Measurements from ENCODE around the gene STPG2.

STPG2 gene

DNA sequence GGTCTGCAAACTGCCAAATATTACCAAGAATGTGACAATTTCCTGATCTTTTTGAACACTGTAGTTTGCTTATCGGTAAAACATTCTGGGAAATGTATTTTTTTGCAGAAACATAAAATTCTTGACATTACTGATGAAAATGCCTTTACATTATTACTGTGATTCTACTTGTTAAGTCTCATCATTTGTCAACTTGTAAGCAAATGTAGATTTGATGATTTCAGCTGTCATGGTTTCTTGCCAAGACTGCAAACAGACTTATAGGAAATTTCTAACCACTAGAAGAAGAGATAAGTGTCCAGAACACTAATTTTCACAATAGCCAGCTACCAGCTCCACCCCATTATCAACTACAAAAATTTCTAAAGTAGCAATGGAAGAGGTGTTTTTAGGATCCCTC is 560.4 kb downstream of the STPG2 start:
- Histone ChIP-seq H3K27ac (ENCODE audit: low read length, poor library complexity, severe bottlenecking) (no peak overlapping the region), H3K14ac (ENCODE audit: low read length in 2 of 2) (no peak overlapping the region), H3K9ac (ENCODE audit: low read length) (no peak overlapping the region), H2BK12ac (ENCODE audit: low read length in 2 of 2) (no peak overlapping the region), H2BK5ac (ENCODE audit: low read depth, low read length, poor library complexity, severe bottlenecking) (no peak overlapping the region), H3K9me3 (ENCODE audit: control insufficient read depth, low read length) (peaks cover 9% of the 10 kb centered on the region), H2AFZ (ENCODE audit: low read depth, low read length) (no peak overlapping the region), H3K79me1 (replicated peaks; ENCODE audit: low read length, poor library complexity, severe bottlenecking) (no peaks in the 10 kb centered on the region), H3K4me1 (ENCODE audit: control insufficient read depth, insufficient read depth, low read depth, low read length) (no peaks in the 10 kb centered on the region), H3K23ac (ENCODE audit: low read length in 2 of 2) (no peak overlapping the region), H3K4ac (ENCODE audit: low read depth in 1 of 2, low read length in 2 of 2) (no peak overlapping the region), H4K91ac (ENCODE audit: low read length) (no peak overlapping the region), H3K18ac (ENCODE audit: low read depth in 1 of 2, low read length in 2 of 2) (no peak overlapping the region), H2AK5ac (ENCODE audit: low read length, severe bottlenecking) (no peak overlapping the region), H2BK120ac (ENCODE audit: low read depth, low read length) (no peak overlapping the region), H2BK15ac (ENCODE audit: low read depth, poor library complexity, severe bottlenecking) (no peak overlapping the region), H3K4me2 (ENCODE audit: low read length, poor library complexity, severe bottlenecking) (no peak overlapping the region), H3K27me3 (ENCODE audit: control insufficient read depth in 1 of 2, insufficient read depth in 1 of 2, low read length in 2 of 2) (no peaks in the 10 kb centered on the region), H3K4me3 (ENCODE audit: insufficient read depth in 1 of 2, low read depth in 1 of 2, low read length in 2 of 2) (no peak overlapping the region), H4K8ac (ENCODE audit: low read length) (no peak overlapping the region), H3K36me3 (ENCODE audit: control insufficient read depth in 1 of 2, insufficient read depth in 2 of 2, low read depth in 1 of 2, low read length in 2 of 2) (no peaks in the 10 kb centered on the region)
- no peak for DNase-seq
- no CpG with 5 or more reads among the region's 1 CpG for WGBS

GRCh38 chr4:97577004-97577403 is 566.3 kb downstream of the STPG2 start:
- Histone ChIP-seq H3K27me3 (ENCODE audit: control insufficient read depth in 1 of 2, insufficient read depth in 1 of 2, low read length in 2 of 2) (no peaks in the 10 kb centered on the region), H2BK15ac (ENCODE audit: low read depth, poor library complexity, severe bottlenecking) (no peak overlapping the region), H3K9me3 (ENCODE audit: control insufficient read depth, low read length) (peaks cover 2% of the 10 kb centered on the region), H2AK5ac (ENCODE audit: low read length, severe bottlenecking) (no peak overlapping the region), H3K18ac (ENCODE audit: low read depth in 1 of 2, low read length in 2 of 2) (no peak overlapping the region), H3K4me1 (ENCODE audit: control insufficient read depth, insufficient read depth, low read depth, low read length) (no peaks in the 10 kb centered on the region), H3K27ac (ENCODE audit: low read length, poor library complexity, severe bottlenecking) (no peak overlapping the region), H3K4ac (ENCODE audit: low read depth in 1 of 2, low read length in 2 of 2) (no peak overlapping the region), H4K8ac (ENCODE audit: low read length) (no peak overlapping the region), H3K14ac (ENCODE audit: low read length in 2 of 2) (no peak overlapping the region), H3K79me1 (replicated peaks; ENCODE audit: low read length, poor library complexity, severe bottlenecking) (no peaks in the 10 kb centered on the region), H2BK120ac (ENCODE audit: low read depth, low read length) (no peak overlapping the region), H3K23ac (ENCODE audit: low read length in 2 of 2) (no peak overlapping the region), H3K9ac (ENCODE audit: low read length) (no peak overlapping the region), H3K36me3 (ENCODE audit: control insufficient read depth in 1 of 2, insufficient read depth in 2 of 2, low read depth in 1 of 2, low read length in 2 of 2) (no peaks in the 10 kb centered on the region), H2BK12ac (ENCODE audit: low read length in 2 of 2) (no peak overlapping the region), H2AFZ (ENCODE audit: low read depth, low read length) (no peak overlapping the region), H2BK5ac (ENCODE audit: low read depth, low read length, poor library complexity, severe bottlenecking) (no peak overlapping the region), H3K4me2 (ENCODE audit: low read length, poor library complexity, severe bottlenecking) (no peak overlapping the region), H3K4me3 (ENCODE audit: insufficient read depth in 1 of 2, low read depth in 1 of 2, low read length in 2 of 2) (no peak overlapping the region), H4K91ac (ENCODE audit: low read length) (no peak overlapping the region)
- 69% methylated on average over 2 of the region's 2 CpGs for WGBS
- no peak for DNase-seq

DNA sequence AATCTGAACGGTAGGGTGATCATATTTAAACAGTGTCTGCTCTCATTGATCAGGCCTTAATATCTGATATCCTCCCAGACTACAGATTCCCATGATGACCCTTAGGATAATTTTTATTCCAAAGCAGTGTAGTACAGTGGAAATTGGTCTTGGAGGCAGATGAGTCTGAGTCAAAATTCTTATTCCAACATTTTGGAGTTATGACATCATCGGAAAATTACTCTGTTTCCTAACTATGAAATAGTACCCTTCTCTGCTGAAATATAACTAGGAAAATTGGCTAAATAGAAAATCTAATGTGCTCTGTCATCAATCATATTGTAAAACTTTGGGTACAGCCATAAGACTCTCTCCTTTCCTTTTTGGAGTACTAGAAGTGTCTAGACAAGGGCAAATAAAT is 583.3 kb downstream of the STPG2 start:
- Histone ChIP-seq H2BK15ac (ENCODE audit: low read depth, poor library complexity, severe bottlenecking) (no peak overlapping the region), H3K4me3 (ENCODE audit: insufficient read depth in 1 of 2, low read depth in 1 of 2, low read length in 2 of 2) (no peak overlapping the region), H3K9me3 (ENCODE audit: control insufficient read depth, low read length) (no peaks in the 10 kb centered on the region), H4K91ac (ENCODE audit: low read length) (no peak overlapping the region), H3K4me2 (ENCODE audit: low read length, poor library complexity, severe bottlenecking) (no peak overlapping the region), H4K8ac (ENCODE audit: low read length) (no peak overlapping the region), H3K79me1 (replicated peaks; ENCODE audit: low read length, poor library complexity, severe bottlenecking) (no peaks in the 10 kb centered on the region), H3K27ac (ENCODE audit: low read length, poor library complexity, severe bottlenecking) (no peak overlapping the region), H2AFZ (ENCODE audit: low read depth, low read length) (no peak overlapping the region), H3K27me3 (ENCODE audit: control insufficient read depth in 1 of 2, insufficient read depth in 1 of 2, low read length in 2 of 2) (no peaks in the 10 kb centered on the region), H3K9ac (ENCODE audit: low read length) (no peak overlapping the region), H2BK120ac (ENCODE audit: low read depth, low read length) (no peak overlapping the region), H3K4ac (ENCODE audit: low read depth in 1 of 2, low read length in 2 of 2) (no peak overlapping the region), H3K23ac (ENCODE audit: low read length in 2 of 2) (no peak overlapping the region), H3K18ac (ENCODE audit: low read depth in 1 of 2, low read length in 2 of 2) (no peak overlapping the region), H2AK5ac (ENCODE audit: low read length, severe bottlenecking) (no peak overlapping the region), H3K4me1 (ENCODE audit: control insufficient read depth, insufficient read depth, low read depth, low read length) (no peaks in the 10 kb centered on the region), H3K14ac (ENCODE audit: low read length in 2 of 2) (no peak overlapping the region), H3K36me3 (ENCODE audit: control insufficient read depth in 1 of 2, insufficient read depth in 2 of 2, low read depth in 1 of 2, low read length in 2 of 2) (no peaks in the 10 kb centered on the region), H2BK5ac (ENCODE audit: low read depth, low read length, poor library complexity, severe bottlenecking) (no peak overlapping the region), H2BK12ac (ENCODE audit: low read length in 2 of 2) (no peak overlapping the region)
- 78% methylated on average over 1 of the region's 2 CpGs for WGBS
- no peak for DNase-seq

DNA sequence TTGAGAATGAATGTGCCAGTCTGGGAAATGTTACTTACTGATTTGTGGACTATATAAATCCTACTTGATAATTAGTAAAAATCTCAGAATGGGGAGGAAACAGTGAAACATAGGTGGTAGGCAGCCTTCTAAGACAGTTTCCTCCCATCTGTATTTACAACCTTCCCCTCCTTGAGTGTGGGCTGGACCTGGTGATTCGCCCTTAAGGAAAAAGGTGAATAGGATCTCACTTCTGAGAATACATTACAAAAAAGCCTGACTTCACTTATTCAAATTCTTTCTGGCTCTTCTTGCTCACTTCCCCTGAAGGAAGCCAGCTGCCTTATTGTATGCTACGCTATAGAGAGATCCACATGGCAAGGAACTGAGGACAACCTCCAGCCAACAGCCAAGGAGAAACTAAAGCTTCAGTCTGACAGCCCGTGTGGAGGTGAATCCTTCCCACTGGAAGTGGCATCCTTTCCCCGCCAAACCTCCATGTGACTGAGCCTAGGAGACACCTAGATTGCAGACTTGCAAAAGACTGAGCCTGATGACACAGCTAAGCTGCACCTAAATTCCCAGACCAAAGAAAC is 585.0 kb downstream of the STPG2 start:
- H3K14ac ChIP-seq (ENCODE audit: low read length in 2 of 2): no peak overlapping the region
- H3K27me3 ChIP-seq (ENCODE audit: control insufficient read depth in 1 of 2, insufficient read depth in 1 of 2, low read length in 2 of 2): no peaks in the 10 kb centered on the region
- H2BK15ac ChIP-seq (ENCODE audit: low read depth, poor library complexity, severe bottlenecking): no peak overlapping the region
- H3K4me2 ChIP-seq (ENCODE audit: low read length, poor library complexity, severe bottlenecking): no peak overlapping the region
- no peak overlapping the region for H2BK120ac ChIP-seq (ENCODE audit: low read depth, low read length)
- no peak overlapping the region for H3K23ac ChIP-seq (ENCODE audit: low read length in 2 of 2)
- no peaks in the 10 kb centered on the region for H3K9me3 ChIP-seq (ENCODE audit: control insufficient read depth, low read length)
- H4K8ac ChIP-seq (ENCODE audit: low read length): no peak overlapping the region
- no peak overlapping the region for H3K18ac ChIP-seq (ENCODE audit: low read depth in 1 of 2, low read length in 2 of 2)
- no peak overlapping the region for H2AFZ ChIP-seq (ENCODE audit: low read depth, low read length)
- no peaks in the 10 kb centered on the region for H3K36me3 ChIP-seq (ENCODE audit: control insufficient read depth in 1 of 2, insufficient read depth in 2 of 2, low read depth in 1 of 2, low read length in 2 of 2)
- no peak overlapping the region for H4K91ac ChIP-seq (ENCODE audit: low read length)
- H3K4me3 ChIP-seq (ENCODE audit: insufficient read depth in 1 of 2, low read depth in 1 of 2, low read length in 2 of 2): no peak overlapping the region
- no peak overlapping the region for H2BK12ac ChIP-seq (ENCODE audit: low read length in 2 of 2)
- no peaks in the 10 kb centered on the region for H3K79me1 ChIP-seq (replicated peaks; ENCODE audit: low read length, poor library complexity, severe bottlenecking)
- no peak overlapping the region for H3K27ac ChIP-seq (ENCODE audit: low read length, poor library complexity, severe bottlenecking)
- no peak overlapping the region for H2BK5ac ChIP-seq (ENCODE audit: low read depth, low read length, poor library complexity, severe bottlenecking)
- H3K4me1 ChIP-seq (ENCODE audit: control insufficient read depth, insufficient read depth, low read depth, low read length): no peaks in the 10 kb centered on the region
- WGBS: 58% methylated on average over 4 of the region's 4 CpGs
- no peak for DNase-seq
- H3K9ac ChIP-seq (ENCODE audit: low read length): no peak overlapping the region
- no peak overlapping the region for H3K4ac ChIP-seq (ENCODE audit: low read depth in 1 of 2, low read length in 2 of 2)
- H2AK5ac ChIP-seq (ENCODE audit: low read length, severe bottlenecking): no peak overlapping the region
